GM18517 (cell line): ENCODE data around the gene NOTUM.
A peak's percentile ranks its signal among the peaks of the same experiment; 100 is the strongest.

Experiments used
- ATAC-seq: cut with Tn5 transposase; IDR thresholded peaks from one replicate; pipeline ENCODE4 v1.9.1; 2021; ENCODE audit warnings: mild to moderate bottlenecking, moderate library complexity; ENCODE audit not compliant: unreplicated experiment

Gene NOTUM

GRCh38 chr17:81926451-81927151, 34.4 kb downstream of the NOTUM start:
- no peak for ATAC-seq

- no peak for ATAC-seq
Observed at GRCh38 chr17:81925860-81926450, 35.0 kb downstream of the NOTUM start.

- ATAC-seq: no peak
Observed at GRCh38 chr17:81924557-81925532, 36.1 kb downstream of the NOTUM start.

GRCh38 chr17:81923302-81924260, 37.4 kb downstream of the NOTUM start:
- no peak for ATAC-seq

- no peak for ATAC-seq
Observed at GRCh38 chr17:81922566-81923301, 38.3 kb downstream of the NOTUM start.

GRCh38 chr17:81921996-81922565, 38.9 kb downstream of the NOTUM start:
- ATAC-seq: no peak

- no peak for ATAC-seq
Observed at GRCh38 chr17:81921537-81921862, 39.5 kb downstream of the NOTUM start.

- ATAC-seq: no peak
Observed at GRCh38 chr17:81920612-81921536, 40.1 kb downstream of the NOTUM start.

- no peak for ATAC-seq
Observed at GRCh38 chr17:81918832-81919545, 42.0 kb downstream of the NOTUM start.

- ATAC-seq: peak; percentile 31
Observed at GRCh38 chr17:81918333-81918669, 42.7 kb downstream of the NOTUM start.

- peak; percentile 63 for ATAC-seq
Observed at GRCh38 chr17:81917565-81918332, 43.2 kb downstream of the NOTUM start, which contains the start of gene SIRT7. SIRT7 (minus strand) TSS chr17:81918176; CDS start chr17:81918131, 45 bp downstream.

GRCh38 chr17:81916234-81917001, 44.6 kb downstream of the NOTUM start:
- ATAC-seq: no peak

- ATAC-seq: no peak
Observed at GRCh38 chr17:81915331-81915730, 45.7 kb downstream of the NOTUM start.

- no peak for ATAC-seq
Observed at GRCh38 chr17:81914103-81914850, 46.7 kb downstream of the NOTUM start.

GRCh38 chr17:81913394-81914102, 47.4 kb downstream of the NOTUM start:
- ATAC-seq: no peak
